Suppressor macrophage treated with lipopolysaccharide for 1 hour (primary cell): ENCODE data around the gene EFHD2.
"Not testable (repeated sequence)": the region's sequence is repeated elsewhere in the genome, so short reads cannot be mapped to it uniquely, and the experiment has no call there.

ENCODE experiments used
- DNase-seq, 3 donors: peaks; one replicate each; pipeline ENCODE4 v3.0.0-alpha.2; 2020 to 2022

Gene EFHD2

DNA sequence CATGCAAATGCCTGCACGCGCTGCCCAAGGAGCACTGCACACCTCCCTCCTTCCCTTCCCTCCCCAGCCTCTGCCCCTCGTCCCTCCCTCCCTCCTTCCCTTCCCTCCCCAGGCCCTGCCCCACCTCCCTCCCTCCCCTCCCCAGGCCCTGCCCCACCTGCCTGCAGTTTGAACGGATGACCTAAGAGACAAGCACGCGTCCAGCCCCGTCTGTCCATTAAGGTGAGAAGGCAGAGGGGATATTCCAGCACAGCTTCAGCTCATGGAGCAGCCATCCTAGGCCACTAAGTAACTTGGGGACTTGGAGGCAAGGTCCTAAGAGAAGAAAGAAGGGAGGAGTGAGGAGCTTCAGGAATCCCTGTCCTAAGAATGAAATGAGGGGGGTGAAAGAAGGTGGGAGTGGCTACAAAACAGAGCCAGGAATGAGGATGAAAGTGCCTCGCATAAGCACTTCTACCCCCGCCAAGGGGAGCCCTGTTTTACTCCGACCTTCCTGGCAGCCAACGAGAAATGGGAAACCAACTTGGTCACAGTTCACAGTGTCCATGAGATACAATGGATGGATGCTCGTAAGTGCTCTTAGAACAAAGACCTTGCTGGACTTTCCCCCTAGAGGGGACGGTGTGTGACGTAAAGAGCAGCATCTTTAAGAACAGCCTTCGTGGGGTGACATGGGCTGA lies 21.3 kb upstream of the EFHD2 start:
- no peak for DNase-seq

DNA sequence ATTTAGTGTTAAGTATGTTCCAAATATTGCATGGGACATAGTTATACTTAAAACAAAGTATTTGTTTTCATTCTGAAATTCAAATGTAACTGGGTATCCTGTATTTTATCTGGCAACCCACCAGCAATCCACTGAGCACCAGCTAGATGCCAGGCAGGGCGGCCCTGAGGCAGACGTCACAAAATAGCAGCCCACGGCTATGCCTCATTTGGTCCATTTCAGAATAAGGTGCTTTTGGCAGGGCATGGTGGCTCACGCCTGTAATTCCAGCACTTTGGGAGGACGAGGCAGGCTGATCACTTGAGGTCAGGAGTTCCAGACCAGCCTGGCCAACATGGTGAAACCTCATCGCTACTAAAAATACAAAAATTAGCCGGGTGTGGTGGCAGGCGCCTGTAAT lies 19.9 kb upstream of the EFHD2 start:
- not testable (repeated sequence) for DNase-seq

DNA sequence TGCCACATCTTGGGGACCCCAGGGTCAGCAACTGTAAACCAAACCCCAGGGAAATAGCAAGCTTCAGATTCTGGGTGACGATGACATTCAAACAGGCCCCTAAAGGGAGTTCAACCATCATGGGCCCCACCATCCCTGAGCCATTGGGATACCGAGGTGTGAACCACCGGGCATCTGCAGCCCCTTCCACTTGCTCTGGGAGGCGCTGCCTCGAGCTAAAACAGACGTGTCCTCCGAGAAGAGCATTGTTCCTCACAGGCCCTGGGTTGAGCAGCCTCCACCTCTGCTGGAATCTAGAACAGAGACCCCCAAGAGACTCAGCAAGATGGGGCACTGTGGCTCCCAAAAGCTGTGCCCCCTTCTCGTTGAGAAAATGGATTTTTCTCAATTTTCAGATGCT lies 19.0 kb upstream of the EFHD2 start:
- no peak for DNase-seq

DNA sequence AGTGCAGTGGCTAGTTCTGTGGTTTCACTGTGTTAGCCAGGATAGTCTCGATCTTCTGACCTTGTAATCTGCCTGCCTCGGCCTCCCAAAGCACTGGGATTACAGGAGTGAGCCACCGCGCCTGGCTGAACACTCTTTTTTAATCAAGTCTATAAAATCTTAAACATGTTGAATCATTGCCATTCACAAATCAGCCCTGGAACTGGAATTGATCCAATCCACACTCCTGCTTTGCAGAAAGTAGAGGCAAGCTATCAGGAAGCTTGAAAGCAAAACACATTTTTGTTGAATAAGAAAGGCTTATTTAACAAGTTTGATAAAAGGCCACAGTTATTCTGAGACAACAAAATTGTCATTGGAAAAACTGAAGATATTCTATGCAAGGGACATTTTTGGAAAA lies 18.3 kb upstream of the EFHD2 start:
- no peak for DNase-seq

DNA sequence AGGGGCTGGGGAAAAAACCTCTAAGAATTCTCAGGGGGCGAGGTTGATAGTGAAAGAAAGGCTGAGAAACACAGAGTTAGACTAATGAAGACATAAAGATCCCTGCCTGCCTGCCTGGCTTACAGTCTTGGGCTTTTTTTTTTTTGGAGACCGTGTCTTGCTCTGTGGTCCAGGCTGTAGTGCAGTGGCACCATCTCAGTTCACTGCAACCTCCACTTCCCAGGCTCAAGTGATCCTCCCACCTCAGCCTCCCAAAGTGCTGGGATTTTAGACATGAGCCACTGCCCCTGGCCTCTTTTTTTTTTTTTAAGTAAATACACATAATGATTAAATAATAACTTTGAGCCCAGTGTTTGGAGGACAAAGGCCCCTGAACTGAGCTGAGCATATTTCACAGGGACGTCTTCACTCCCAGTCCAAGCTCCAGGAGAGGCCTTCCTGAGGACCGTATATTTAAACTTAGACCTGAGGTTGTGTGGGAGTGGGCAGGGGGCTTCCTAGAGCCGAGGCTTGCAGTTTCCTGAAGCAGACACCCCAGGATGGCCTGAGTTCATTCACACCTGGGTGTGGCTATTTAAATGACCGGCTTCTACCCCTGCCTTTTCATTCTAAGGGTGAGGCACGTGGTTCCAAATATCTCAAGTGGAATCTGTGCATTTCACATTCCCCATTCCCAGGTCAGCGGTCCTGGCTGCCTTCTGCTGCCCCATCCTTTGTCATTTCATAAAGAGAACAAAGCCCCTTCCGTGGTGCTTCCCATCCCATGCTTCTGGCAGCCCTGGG lies 16.0 kb upstream of the EFHD2 start:
- no peak for DNase-seq

DNA sequence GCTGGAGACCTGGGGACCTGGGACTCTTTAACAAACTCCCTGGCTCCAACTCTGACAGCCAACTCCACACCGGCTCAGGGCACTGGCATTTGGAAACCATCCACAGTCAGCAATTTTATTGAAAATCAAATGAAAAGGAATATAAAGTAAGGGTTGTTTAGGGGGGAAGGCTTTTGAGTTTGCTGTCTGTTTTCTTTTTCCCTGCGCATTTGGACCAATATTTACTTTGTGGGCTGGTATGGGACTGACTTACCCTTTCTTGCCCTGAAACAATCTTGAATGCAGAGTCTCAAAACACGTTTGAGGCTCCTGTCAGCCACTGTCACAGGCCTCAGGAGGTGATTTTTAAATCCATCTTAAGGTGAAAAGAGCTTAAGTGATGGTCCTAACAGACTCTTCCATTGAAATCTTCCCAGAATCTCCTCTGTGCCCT lies 15.4 kb upstream of the EFHD2 start:
- no peak for DNase-seq

DNA sequence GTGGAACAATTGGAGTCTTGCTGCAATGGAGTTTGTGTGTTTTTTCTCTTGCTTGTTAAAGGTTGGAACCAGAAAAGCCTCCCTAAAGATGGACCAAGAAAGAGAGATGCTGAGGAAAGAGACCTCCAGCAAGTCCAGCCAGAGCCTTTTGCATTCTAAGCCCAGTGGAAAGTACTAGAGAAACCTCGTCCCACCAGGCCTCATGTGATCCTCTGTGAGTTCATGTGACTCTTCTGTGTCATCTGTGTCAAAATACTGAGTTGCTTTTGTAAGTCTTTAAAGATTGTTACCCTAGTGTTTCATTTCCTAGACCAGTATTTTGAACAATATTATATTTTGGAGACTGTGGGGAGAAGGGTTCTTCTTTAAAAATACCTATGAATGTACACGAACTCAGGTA lies 12.5 kb upstream of the EFHD2 start:
- peak in 2 of 3 donors; percentile 60 for DNase-seq

DNA sequence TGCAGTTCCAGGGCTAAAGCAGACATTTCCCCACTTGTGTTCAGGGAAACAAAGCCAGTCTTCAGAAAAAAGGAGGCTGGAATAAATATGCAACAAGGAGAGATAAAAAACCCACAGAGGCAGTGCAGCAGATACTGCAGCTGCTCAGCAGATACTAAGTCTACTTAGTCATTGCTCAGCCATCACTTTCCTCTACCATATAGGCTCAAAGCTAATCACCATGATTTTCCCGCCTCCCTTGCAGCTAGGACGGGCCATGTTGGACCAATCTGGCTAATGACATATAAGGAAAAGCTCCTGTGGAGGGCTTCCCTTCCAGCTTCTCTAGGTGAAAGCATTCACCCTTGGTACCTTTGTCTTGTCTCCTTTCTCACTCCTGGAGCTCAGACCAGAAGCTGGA lies 10.0 kb upstream of the EFHD2 start:
- no peak for DNase-seq

DNA sequence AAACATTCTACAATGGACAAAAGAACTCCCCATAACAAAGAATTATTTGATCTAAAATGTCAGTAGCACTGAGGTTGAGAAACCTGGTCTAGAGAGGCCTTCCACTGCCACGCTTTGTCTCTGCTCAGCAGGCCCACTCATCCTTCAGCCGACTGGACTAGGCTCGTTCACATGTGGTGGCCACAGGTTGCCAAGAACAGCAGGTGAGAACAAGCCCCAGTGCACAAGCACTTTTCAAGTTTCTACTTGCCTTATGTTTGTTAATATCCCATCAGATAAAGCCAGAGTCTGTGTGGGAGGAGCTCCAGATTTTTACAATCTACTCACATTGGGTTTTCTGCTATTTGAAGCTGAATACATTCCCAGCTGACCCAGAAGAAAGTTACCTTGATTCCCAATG lies 9.1 kb upstream of the EFHD2 start:
- no peak for DNase-seq

DNA sequence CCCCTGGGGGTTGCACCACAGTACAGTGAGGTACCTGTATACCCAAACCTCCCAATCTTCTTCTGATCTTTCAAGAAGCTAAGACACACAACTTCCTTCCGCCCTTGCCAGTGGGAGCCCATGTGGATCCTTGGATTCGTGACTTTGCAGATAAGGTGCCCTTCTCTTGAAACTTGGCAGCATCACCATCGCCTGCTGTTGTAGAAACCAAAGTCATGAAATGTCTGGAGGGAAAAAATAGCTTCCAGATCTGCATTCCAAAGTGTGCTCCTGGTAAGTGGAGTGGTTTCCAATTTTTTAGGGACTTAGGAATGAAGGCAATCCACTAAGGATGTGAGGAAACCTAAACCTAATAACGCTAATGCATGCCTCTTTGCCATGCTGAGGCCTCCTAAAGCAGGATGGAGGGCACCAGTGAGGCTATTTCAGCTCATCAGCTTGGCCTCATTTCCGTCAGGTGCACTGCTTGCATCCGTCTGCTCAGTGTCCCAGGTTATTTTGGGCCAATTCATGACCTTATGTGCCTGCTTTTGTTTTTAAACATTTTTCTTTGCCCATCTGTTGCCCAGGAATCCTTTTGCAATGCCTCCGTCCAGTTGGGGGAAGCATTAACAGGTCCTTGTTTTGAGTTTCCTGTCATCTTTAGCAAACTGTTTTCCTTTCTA lies 8.2 kb upstream of the EFHD2 start:
- DNase-seq, result no peak

DNA sequence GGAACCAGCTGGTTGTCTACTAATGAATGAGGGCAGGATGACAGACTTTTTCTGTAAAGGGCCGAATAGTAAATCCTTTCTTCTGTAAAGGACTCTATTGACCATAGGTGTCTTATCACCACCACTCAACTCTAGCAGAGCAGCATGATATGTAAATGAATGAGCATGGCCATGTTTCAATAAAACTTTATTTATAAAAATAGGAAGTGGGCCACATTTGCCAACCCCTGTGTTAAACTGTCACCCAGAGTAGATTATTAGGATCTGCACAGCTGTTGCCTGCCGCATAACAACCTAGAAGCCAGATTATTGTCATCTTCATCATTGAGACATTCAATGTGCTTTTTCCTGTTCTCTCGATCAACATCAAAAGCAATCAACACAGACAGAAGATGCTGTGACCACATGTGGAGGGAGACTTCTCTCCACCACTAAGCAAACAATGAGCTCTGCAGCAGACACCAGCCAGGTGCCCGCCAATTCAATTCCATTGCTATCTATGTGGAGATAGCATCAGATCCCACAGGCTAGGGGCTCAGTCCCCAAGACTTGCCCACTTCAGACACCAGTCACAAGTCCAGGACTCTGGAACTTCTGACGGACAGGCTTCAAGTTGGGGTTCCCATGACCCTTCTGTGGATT lies 6.8 kb upstream of the EFHD2 start:
- DNase-seq, result no peak

DNA sequence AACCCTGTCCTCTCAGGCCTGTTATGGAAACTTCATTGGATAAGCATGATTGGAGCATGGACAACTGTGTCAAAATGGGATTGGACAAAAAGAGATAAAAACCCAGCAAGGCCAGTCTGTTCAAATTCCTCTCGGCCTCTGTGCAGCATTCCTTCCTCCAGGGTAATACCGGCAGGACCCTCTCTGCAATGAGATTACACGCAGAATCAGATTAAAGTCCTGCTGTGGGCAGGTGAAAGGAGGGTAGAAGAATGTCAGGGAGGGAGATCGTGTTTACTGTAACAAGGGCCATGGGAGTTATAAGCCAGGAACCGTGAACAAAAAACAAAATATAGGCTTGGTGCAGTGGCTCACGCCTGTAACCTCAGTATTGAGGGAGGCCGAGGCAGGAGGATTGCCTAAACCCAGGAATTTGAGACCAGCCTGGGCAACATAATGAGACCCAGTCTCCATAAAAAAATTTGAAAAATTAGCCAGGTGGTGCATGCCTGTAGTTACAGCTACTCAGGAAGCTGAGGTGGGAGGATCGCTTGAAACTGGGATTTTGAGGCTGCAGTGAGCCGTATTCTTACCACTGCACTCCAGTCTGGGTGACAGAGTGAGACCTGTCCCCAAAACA lies 5.6 kb upstream of the EFHD2 start:
- no peak for DNase-seq

DNA sequence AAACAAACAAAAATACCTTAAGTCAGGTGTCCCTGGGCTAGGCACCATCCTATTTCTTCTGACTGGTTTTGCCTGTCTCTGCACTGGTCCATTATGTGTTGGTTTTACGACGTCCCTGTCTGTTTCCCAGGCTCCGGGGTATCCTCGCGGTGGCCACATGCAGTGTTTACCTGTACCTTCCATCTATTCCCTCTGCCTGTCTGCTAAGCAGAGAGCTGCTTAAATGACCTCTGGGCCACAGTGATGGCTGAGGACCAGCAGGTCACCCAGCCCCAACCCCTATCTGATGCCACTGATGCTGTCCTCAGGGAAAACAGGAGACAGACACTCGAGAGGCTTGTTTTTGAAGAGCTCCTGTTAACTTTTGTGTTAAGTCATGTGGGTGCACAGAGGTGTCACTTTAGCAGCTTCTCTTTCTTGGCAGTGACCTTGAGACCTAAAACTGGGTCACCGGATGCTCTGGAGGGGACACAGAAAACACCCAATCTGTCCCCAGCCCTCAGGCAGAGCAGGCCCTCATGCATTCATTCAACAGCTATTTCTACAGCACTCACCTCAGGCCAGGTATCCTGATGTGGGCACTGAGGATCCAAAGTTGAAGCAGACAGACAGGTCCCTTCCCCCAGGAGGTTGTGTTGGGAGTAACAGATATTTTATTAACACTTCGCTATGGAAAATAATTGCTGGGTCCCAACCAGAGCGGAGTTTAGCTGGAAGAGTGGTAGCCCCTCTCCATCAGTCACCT lies 4.4 kb upstream of the EFHD2 start:
- DNase-seq, result no peak

DNA sequence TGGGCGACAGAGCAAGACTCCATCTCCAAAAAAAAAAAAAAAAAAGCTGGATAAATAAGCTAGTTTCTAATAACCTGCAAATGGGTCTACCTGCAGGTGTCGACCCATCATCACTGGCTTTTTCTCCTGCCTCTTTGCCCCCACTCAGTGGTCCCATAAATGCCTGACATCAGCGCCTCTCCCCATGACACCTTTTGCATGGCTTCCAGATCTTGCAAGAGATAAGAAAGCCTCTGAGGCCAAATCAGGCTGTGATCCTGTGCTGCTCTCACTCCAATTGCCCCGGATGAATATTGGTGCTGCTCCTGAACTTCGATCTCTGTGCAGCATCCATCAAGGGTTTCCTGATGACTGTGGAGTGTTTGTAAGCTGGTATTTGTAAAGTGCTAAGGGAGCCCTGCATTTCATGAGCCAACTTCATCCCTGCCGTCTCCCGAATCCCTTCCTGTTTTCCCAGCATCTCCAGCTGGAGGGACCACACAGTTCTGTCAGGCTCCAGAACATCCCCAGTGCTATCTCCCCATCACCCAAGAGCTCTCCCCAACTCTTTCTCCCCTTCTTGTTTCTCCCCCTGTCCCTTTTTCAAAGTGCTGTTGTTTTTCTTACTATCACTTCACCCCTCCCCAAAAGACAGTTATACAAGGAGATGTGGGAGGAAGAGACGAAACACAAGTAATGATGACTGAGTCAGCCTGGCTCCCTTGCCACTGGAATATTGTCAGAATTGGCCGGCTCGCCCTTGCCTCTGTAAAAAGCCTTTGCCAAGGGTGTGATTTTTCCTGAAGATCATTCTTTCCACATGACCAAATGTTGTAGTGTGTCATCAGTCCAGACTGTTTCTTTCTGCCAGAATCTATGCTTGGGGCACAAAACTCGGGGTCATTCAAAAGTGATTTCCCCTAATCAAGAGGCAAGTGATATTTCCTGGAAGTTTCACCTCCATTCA lies 2.8 kb upstream of the EFHD2 start:
- no peak for DNase-seq

DNA sequence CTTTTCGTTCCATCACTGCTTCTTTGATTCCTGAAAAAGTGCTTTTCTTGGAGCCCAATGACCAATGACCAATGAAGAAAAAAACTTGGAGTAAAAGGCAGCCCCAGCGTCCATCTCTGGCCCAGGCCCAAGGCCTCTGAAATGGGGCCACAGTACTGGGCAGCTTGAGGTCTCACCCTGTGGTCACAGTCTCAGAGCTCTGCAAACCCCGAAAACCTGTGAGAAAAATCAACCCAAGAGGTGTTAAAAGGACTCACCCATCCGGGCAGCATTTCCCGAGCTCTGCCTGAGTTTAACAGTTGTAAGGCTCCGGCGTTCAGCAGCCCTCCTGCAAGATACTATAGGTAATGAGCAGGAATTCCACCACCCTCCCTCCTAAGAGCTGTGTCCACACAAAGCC lies 2.1 kb upstream of the EFHD2 start:
- no peak for DNase-seq

DNA sequence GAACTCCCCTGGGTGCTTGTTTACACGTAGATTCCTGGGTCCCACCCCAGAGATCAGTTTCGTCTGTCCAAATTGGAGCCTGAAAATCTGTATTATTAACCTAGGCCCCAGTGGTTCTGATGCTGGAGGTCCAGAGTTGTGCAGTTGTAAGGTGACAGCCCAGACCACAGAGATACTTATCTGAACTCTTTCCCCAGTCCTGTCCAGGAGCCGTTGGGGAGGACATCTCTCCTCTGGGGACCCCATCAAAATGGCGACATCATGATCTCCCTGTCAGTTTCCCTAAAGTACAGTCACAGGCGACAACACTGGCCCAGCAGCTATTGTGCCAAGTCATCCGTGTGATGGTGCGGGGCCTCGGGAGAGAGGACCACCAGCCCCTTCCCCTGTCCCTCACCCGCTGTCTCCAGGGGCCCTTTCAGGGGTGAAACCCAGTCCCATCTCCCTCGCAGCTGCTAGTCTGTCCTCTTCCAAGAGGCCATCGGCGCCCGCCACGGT lies 749 bp upstream of the EFHD2 start:
- DNase-seq, result no peak

DNA sequence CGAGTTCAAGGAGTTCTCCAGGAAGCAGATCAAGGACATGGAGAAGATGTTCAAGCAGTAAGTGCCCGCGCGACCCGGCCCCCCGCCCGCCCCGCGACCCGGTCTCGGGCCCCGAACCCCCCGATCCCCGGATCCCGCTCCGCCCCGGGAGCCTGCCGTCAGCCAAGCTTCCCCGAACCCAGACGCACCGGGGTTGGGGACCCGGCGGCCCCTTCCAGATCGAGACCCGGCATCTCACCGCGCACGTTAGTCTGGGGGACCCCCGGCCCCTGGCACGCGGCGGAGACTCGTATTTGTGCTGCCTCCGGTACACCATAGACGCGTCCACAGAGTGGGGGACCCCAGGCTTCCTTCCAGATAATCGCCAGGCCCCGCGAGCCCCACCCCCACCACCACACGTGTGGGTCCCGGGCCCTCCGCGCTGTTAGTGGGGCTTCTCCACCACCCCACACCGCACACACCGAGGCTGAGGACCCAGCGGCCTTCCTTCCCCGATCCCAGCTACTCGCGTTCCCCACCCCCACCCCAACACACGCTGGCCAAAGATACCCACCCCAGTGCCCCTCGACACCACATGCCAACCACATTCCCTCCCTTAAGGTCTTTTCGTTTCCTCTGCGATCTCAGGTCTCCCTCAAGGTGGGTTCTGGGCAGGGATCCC lies 665 bp downstream of the EFHD2 start:
- DNase-seq, result no peak

DNA sequence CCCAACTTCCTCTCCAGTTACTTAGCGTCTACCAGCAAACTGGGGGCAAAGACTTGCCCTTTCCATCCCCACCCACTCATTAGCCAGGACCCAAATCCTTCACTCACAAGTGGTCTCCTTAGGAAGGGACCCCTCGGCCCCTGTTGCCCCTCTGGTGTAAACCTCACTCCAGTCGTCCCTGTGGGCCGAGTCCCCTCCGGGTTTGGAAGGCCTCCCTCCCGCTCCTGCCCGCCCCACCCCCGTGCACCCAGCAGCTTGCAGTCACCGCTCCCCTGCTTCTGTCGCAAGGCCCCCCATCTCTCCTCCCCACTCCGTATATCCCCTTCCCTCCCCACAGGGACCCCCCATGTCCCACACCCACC lies 1.2 kb downstream of the EFHD2 start:
- peak; percentile 22 to 53 (median 31) for DNase-seq

DNA sequence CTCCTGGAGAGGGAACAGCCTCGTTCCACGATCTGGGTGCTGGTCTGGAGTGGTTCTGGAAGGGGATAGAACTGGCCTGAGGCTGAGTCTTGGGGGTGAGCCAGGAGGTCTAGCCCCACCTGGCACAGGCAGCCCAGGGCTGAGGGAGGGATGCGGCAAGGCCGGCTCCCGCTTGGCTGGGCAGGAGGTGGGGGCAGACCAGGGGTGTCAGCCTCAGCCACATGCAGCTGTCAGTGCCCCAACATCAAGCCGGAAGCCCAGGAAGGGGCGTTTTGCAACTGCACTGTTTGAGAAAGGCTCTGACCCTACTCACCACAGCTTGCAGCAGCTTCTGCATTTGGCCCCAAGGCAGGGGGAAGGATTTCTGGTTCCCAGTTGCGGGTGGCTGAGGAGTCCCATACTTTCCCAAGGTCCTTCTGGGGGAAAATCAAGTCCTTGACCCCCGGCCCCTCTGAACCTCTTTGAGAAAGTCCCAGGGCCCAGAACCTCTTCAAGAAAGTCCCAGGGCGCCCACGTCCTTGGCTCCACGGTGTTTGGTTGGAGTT lies 2.0 kb downstream of the EFHD2 start:
- peak; percentile 92 to 95 (median 92) for DNase-seq

DNA sequence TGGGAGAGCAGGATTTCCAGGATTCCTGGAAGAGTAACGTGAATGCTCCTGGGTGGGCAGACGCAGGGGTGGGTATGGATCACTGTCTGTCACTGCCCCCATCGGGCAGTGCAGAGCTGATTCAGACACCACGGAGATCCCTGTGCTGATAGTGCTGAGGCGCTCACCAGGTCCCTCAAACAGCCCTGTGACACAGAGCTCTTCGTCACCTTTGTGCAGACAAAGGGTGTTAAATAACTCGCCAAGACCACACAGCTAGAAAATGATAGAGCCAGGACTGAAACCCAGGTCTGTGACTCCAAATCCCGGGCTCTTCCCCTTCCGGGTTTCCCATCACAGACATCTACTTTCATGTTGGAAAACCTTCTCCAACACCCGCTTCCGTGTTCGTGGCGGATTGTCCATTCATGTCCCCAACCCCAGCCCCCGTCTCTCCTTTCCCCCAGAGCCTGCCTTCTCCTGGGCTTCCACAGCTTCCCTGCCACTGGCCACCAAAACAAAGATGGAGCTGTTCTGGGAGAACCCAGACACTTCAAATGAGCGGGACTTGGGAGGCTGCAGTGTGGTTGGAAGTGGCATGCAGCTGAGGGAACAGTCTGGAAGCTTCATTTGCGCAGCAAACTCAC lies 2.6 kb downstream of the EFHD2 start:
- peak in 2 of 3 donors; percentile 70 to 77 for DNase-seq
